Fibroblast of peridontal ligament (primary cell): ENCODE results near the gene PLCB2.

ENCODE experiments used
- DNase-seq: peaks from one replicate; pipeline ENCODE4 v3.0.0-alpha.2; 2010; ENCODE audit errors: extremely low read depth

PLCB2 gene

DNA sequence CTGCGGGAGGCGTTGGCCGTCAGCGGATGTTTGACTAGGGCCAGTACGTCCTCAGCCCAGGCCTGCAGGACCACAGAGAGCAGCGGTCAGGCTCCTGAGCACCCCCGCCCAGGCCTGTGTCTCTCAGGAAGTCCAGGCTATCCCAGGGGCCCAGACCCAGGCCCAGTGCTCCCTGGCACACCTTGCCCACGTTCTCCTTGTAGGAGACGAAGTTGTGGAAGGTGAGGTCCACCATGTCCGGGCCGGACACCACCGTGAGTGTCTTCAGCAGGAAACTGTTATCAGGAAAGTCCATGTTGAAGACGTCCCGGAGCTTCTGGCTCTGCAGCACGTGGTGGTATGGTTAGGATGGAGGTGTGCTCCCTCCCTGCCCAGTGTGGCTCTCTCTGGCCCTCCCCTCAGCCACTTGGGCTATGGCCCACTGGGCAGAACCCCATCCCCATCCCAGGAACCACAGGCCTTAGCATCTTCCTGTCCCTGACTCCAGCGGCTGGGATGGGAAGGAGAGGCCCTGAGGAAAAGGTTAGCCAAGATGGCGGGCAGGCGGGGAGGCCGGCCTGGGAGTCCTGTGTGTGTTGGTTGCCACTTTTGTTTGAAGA is 5.3 kb downstream of the PLCB2 start:
- DNase-seq, result no peak

DNA sequence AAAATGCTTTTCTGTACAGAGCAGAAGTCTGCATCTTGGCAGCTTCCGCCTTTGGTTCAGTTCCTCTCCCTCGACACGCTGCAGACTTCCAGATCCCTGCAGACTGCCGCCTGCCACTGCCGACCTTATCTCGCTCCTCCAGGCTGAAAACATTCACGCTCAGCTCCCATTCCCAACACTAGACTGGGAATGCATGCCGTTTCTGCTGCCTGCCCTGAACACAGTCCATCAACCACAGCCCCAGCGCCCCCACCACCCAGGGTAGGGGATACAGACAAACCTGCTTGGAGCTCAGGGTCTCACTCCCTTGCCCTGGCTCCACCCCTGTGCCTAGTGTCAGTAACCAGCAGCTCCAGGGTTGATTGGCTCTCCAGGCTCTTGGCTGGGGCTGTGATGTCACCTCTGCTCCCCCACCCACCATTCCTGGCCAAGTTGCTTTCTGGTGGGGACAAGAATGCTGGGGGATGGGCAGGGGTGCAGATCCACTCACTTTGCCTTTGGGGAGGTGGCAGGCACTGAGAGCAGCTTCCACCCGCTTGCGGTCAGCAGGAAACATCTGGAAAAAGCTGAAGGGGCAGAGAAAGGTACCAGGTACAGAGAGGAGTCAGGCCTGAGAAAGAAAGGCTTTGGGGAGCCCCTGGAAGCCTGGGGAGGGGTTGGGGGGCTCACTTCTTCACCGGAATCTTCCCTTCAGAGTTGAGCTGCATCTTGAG is 6.1 kb downstream of the PLCB2 start:
- no peak for DNase-seq

DNA sequence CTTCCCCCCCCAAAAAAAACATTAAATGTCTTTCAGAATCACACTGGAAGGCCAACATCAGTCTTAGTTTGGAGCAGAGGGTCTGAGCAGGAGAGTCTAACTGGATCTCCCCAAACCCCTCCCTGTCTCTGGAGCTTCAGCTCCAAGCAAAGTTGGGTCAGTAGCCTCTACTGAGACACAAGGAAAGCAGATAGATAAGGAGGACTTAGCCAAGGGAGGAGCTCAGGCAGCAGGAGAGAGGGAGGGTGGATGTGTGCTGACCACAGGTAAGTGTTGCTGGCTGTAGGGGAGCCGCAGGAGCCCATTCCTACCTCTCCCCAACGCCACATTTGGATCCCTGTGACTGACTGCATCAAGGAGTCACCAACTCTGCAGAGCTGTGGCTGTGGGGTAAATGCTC is 7.0 kb downstream of the PLCB2 start:
- DNase-seq, result no peak

DNA sequence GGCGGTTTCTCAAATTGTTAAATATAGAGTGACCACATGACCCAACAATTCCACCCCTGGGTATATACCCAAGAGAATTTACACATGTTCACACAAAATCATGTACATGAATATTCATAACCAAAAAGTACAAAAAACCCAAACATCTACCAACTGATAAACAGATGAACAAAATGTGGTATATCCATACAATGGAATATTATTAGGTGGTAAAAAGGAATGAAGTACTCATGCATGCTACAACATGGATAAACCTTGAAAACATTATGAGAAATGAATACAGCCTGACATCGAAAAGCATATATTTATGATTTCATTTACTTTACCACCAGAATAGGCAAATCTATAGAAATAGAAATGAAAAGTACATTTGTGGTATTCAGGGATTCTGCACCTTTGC is 7.4 kb downstream of the PLCB2 start:
- DNase-seq, result no peak

DNA sequence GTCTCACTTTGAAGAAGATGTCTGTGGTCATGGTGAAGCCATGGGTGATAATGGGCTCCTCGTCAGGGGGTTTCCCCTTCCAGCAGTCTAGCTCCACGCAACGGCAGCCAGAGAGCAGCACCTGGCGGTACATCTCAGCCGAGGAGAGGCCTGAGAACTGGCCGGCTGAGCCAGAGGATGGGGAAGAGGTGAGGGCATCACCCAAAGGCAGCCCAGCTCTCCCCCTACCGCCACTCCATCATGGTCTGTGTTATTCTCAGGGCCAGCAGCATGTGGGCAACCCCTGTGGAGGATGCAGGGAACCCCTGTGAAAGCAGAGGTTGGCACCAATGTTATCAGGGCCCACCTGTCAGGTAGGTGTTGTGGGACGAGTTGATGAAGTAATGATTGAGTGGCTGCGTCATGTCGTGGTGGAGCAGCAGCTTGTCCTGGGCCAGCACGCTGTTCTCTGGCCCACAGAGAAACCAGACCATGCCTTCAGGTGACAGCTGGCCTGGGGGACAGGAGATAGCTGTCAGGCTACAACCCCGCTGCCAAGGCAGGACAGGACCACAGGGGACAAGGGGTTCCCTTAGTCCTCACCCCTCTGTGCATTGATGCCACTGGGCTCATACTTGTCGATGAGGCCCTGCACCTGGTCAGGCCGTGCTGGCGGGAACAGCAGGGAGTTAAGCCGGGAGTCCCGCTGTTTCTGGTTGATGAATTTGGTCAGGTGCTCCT is 9.4 kb downstream of the PLCB2 start:
- no peak for DNase-seq

DNA sequence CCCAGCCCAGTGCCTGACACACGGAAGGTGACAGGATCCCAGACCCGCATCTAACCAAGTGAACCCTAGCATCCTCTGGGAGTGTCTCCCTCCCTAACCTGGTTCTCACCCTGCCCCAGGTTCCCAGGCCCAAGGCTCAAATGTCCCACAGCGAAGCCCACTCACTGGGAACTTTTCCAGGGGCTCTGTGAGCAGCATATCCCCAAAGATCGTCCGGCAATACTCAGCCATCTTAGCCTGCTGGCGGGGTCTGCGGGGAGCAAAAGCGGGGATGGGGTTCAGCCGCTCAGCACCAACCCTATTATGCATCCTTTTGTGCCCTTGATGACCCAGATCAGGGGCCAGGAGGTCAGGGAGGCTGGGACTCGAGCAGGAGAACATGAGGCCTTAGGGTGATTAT is 10.4 kb downstream of the PLCB2 start:
- DNase-seq, result no peak

DNA sequence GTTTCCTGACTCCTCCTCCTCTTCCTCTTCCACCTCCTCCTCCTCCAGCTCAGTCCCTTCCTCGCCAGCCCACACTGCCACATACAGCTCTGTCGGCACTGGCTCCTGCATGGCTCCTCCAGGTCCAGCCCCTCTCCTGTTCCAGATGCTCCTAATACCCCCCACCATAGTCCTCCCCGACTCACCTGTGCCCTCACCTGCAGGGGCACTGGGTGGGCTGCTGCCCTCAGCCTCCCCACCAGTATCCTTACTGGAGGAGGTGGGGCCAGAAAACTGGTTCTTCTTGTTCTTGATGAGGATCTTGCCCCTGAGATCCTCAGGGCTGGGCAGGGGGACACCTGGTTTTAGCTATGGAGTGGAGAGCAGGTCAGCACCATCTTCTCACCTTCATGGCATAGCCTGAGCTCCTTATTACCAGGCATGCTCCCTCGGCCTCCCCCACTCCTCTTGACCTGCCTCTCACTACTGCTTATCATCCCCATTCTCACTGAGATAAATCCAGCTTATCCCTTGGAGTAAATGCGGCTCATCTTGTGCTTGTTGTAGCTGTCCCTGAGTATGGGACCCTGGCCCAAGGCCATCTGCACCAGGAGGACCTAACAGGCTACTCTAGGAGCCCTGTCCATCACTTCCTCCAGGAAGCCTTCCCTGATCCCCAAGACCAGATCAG is 11.0 kb downstream of the PLCB2 start:
- DNase-seq, result no peak

DNA sequence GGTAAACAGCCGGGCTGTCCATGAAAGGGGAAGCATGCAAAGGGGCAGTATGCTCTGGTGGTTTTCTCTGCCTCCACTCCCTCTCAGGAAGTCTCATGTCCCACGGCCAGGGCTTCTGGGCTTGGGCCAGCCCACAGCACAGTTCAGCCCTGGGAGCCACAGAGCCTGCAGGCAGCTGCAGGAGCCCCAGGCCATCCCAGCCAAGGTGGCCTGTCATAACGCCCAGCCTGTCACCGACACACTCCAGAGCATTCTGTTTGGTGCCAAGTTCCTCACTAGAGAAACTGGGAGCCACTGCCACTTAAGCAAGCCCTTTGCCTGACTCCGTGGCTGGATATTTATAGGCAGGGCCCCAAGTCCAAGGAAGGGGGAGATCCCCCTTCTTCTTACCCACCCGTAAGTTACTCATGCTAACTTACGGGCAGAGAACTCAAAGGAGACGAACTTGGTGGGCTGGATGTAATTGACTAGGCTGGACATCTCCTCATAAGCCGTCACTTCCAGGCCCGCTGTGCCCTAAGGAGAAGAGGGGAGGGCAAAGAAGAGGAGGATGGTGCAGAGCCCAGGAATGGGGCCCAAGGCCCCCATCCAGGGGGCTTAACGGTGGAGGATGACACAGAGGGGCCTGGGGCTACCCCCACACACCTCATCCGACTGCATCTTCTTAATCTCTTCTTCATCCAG is 11.7 kb downstream of the PLCB2 start:
- DNase-seq, result no peak

DNA sequence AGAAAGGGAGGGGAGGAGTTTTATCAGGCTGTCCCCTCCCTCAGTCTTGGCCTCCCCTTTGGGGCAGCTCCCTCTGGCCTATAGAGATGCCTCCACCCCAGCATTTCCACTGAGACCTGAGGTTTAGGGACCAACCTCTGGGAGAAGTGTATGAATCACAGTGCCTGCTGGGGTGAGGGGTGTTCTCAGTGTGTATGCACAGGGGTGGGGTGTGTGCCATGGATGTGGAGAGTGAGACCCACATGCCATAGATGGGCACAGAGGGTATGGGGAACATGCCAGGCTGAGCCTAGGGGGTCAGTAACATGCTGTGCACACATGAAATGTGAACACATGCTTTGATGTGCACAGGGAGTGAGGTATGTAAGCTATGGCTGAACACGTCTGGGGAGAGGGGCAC is 12.4 kb downstream of the PLCB2 start:
- no peak for DNase-seq

DNA sequence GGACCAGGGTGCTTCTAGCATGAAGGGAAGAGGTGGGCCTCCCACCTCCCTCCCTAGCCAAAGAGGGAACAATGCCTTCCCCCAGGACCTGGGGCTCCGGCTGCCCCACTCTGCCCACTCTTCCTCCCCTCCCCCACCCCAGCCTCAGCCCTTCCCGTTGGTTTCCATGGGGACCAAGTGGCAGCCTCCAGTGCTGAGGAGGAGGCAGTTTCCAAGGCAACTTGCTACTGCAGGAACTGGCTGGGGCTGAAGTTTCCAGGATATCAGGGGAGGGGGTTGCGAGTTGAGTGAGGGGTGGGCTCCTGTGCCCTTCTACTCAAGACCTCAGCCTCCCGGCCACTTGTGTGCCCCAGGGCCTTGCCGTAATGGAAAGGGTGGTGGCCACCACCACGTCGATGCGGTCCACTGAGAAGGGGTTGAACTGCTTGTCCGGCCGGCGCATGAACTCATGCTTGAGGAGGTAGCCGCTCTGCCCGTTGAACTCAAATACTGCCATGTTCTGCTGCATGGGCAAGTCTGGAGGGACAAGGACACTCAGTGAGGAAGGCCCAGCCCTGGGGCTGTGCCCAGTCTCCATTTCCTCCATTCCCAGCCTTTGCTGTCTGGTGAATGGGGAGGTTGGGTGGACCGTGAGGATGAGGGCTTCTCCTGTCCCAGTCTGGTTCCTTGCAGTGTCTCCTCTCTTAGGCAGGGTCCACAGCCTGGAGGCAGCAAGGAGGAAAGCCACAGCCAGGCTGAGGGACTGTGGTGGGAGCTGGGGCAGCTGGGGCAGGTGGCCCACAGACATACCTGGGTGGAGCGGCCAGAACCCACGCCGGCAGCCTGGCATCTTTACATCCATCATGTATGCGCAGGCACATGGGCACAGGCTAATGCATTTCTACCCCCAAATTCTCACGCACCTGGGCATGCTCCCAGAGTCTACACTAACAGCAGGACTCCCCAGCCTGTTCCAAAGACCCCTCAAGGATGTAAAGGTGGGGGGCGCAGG is 13.5 kb downstream of the PLCB2 start:
- DNase-seq, result no peak

DNA sequence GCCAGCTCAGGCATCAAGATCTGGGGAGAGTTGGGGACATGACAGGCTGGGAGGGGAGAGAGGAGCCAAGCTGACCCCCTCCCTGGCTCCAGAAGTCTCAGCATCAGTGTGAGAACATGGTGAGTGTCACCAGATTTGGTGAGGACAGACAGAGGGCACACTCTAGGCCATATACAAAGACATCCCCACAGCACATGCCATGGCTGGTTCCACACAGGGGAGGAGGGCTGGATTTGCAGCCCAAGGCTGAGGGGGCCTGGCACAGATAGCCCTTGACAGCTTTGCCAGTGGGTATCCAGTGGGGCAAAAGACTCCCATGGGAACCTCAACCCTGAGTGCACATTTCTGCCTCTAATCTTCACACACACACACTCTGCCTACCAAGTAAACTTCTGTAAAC is 14.7 kb downstream of the PLCB2 start:
- DNase-seq, result no peak

DNA sequence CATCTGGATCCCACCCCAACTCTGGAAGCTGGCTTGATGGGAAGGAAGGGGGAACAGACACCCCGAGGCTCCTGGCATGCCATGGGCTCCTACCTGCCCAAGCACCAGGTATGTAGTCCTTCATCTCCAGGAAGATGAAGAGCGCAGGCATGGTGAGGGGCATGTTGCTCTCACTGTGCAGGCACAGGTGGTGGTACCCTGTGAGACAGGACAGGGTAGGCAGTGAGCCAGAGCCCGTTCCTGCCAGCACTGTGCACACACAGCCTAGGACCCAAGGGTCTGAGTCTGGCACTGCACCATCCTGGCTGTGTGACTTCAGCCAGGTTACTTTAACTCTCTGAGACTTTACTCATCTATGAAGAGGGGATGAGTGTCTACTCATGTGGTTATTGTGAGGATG is 15.5 kb downstream of the PLCB2 start:
- no peak for DNase-seq

DNA sequence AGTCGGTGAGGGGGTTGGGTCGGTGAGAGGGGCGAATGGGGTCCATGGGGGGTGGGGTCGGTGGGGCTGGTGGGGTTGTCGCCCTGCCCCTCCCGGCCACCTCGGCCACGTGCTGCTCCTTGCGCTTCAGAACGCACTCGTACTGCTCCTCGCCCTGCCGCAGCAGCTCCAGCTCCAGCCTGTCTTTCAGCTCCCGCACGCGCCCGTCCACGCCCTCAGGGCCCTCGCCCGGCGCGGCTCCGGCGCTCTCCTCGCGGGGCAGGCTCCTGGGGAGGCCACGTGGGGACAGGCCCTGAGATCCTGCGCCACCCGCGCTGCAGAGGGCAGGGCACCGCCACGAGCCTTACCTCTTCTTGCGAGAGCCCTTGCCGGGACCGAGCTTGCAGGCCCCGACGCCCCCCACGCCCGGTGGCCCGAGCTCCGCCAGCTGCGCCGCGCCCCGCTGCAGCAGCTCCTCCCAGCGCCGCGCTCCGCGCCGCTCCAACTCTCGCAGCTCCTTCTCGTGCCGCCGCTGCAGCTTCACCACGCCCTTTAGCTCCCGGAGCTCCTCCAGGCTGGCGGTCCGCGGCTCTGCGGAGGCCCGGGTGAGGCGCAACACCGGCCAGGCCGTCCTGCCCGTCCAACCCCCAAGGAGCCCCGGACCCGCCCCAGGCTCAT is 16.7 kb downstream of the PLCB2 start:
- peak; percentile 49 for DNase-seq

DNA sequence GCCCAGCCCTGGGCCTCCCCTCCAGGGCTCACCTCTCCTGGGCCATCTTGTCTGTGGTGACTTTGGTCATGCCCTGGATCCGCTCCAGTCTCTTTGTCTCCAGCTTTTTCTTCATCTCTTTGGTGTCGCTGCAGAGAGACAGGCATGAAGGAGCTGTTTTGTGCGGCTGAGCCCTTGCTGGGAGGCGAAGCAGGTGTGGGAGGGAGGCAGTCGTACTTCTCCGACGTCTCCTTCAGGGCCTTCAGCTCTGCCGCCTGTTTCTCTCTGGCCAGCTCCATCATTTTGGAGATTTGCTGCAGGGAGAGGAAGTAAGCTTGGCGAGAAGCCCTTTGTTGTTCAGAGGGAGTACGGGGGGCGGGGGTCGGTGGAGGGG is 17.2 kb downstream of the PLCB2 start:
- no peak for DNase-seq

DNA sequence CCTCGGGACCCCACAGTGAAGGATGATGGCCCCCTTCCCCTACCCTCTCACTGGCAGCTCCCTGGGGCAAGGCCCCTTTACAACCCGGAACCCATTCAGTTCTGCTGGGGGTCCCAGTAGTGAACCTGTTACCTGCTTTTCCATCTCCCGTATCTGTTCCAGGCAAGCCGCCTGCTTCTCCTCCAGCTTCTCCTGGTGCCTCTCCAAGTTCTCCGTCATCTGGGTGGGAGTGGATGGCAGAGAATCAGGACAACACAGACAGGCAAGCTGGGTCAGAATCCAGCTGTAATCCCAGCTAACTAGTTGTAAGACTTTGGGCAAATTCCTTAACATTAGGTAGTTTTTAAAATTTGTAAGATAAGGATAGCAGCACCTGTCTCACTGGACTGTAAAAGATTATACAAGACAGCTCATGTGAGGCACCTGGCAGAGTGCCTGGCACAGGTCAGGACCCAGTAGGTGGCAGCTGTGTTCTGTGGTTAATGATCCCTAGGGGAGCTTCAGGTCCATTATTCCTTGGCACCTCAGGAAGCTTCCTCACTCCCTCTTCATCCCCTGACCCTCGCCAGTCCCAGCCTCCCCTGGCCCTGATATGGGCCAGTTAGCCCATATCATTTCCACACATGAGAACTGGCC is 18.5 kb downstream of the PLCB2 start:
- DNase-seq, result no peak

DNA sequence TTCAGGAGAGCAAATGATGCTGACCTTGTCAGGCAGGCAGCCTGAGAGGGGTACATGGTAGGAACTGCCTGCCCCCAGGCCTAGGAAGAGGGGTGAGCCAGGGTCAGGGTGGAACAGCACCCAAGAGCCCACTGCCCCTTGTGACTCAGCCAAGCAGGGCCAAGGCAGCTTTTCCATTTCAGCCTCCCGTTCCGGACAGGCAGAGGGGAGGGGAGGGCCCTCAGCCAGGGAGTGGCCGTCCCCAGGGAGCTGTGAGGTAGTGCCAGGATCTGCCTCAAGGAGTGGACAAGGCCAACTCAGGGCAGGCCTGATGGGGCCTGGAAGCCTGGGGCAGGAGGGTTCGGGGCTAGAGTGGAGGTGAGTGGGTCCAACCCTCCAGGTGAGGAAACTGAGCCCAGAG is 19.8 kb downstream of the PLCB2 start:
- no peak for DNase-seq

DNA sequence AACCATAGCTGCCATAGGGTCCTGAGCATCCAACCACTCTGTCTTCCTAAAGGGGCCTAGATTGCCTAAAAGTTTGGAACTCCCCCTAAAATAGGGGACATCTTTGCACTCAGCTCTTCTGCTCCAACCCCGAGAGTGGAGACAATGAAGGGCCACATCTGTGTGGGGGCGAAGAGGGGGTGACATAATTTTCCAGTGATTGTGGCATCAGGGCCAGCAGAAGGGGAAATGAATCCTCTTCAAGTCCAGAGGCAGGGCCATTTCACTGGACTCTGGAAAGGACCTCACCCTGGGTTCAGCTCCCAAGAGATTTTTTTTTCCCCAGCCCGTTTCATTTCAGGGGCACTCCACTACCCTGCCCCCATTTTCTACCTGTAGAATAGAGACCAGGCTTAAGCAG is 20.2 kb downstream of the PLCB2 start:
- no peak for DNase-seq

DNA sequence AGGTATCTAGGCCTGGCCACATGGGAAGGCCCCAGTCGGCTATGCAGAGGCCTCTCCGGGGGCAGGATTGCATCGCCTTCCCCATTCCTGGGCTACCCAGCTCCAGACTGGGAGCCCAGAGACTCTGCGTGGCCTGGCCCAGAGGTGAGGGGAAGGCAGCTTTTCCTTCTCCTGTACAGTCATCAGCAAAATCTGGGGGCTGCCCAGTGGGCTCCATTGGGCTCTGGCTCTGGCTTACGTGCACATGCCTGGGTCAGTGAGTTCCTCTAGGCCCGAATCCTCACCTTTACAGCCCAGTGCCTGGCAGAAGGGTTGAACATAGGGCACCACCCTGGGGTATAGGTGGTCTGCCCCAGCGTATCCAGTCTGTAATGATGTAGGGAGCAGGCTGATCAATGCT is 20.9 kb downstream of the PLCB2 start:
- DNase-seq, result no peak

DNA sequence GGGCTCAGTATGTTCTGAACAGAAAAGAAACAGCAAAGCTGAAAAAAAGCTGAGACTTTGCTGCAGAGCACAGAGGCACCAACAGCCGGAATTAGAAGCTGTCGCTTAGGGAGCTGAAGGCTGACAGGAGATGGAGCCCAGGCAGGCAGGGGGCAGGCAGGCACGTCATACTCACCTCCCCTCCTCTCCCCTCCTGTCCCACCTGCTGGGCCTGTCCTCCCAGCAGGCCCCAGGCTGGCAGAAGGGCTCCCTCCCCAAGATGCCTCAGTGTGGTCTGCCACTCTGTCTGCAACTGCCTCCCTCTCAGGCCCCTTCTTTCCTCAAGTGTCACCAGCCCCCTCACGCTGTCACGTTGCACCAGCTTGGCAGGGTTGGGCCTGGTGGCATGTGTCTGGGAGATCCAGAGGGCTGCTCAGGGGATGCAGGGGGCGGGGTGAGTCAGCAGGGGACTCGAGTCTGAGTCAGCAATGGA is 21.6 kb downstream of the PLCB2 start:
- DNase-seq, result no peak

DNA sequence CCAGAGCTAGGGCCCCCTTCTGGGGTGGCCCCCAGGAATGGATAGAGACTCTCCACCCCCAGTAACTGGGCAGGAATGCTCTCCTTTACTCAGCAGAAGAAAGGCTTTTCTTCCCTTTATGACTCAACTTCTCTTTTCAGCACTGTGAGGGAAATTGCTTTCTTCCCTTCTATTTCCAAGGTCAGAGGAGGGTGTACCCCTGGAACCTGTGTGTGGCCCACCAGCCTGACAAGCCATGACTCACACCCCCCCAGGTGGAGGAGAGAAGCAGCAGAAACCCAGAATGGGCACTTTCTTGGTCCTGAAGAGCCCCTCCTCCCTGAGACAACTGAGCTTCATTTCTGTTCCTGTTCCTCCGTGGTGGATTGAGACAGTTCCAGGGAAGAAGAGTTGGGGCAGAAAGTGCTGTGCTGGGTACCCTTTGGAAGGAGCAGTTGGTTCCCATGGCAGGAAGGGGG is 22.2 kb downstream of the PLCB2 start:
- no peak for DNase-seq
